HG02588 (cell line): ENCODE measurements around the gene PCBP3.

Experiments used
- ATAC-seq: cut with Tn5 transposase; IDR thresholded peaks from one replicate; pipeline ENCODE4 v1.9.1; 2021; ENCODE audit warnings: mild to moderate bottlenecking, moderate library complexity; ENCODE audit not compliant: unreplicated experiment

Gene PCBP3

DNA sequence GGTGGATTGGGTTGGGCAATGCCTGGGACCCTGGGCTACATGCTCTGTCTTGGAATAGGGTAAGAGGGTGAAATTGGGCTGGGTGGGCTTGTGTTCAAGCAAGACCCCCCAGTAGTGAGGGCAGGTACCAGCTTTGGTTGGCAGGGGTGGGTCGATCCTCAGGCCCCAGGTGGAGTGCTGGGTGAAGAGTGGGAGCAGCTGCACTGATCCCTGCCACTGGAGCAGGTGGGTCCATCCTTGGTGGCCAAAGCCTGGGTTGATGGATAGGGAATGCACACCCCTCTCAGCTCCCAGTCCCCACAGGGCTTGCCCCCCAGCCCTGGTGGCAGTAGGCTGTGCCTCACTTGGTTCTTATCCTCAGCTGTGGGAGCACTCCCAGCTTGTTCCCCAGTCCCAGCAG lies 135.2 kb downstream of the PCBP3 start:
- no peak for ATAC-seq

DNA sequence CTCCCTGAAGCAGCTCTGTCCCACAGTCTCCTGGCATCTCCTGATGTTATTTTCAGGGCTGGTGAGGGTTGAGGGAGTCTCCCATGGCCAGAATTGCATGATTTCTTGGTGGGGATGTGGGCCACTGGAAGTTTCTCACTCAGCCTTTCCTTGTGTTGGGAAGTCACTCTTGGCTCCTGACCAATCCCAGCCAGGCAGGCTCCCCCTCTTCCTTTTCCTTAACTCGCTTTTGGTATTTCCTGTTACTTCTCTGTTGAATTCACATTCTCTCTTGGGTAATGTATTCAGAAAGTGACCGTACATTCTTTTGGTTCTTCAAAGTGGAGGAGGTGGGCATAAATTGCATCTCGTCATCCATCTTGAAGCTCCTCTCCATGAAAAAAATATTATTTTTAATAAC lies 135.7 kb downstream of the PCBP3 start:
- ATAC-seq, result no peak

DNA sequence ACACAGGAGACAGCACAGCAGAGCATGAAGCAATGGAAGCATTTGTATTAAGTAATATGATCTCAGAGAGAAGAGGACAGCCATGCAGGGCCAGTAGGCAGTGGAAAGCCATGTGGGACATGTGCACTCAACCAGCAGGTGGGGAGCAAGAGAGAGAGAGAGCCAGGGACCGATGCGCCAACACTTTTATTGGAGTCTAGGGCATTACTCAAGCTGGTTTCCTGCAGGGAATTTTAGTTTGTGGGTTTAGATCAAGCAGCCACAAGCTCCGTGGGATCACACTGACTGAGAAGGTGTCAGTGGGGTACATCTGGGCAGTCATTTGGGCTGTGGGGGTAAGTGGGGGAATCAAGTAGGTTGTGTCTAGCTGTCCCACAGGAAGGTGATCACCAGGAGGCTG lies 137.1 kb downstream of the PCBP3 start:
- ATAC-seq, result no peak

DNA sequence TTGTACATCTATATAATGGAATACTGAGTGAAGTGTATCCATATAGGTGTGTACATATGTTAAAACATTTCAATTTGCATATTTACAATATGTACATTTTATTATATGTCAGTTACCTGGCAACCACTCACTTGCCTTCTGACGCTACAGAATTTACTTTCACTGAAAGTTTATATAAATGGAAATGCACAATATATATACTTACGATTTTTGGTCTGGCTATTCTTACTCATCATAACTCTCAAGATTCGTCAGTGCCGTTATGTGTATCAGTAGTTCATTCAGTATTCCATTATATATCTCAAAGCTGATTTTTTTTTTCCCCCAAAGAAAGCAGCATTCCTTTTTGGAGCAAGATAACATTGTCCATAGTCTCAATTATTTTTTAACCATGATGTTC lies 138.2 kb downstream of the PCBP3 start:
- ATAC-seq, result no peak

DNA sequence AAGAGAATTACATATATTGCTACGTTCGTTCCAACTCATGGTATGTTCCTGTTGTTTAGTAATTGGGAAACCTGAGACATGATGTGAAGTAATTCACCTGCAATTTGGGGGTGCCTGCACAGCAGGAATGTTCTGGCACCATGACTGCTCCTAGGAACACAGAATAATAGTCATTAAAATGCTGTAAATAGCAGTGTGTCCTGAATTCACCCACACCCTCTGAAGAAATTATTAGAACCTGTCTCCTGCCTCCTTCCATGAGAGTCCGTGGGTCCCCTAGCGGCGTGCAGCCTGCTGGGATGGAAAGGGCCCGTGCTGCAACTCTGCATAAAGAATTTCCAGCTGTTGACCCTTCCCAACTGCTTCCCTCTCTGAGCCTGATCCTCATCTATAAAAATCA lies 143.1 kb downstream of the PCBP3 start:
- ATAC-seq, result no peak

DNA sequence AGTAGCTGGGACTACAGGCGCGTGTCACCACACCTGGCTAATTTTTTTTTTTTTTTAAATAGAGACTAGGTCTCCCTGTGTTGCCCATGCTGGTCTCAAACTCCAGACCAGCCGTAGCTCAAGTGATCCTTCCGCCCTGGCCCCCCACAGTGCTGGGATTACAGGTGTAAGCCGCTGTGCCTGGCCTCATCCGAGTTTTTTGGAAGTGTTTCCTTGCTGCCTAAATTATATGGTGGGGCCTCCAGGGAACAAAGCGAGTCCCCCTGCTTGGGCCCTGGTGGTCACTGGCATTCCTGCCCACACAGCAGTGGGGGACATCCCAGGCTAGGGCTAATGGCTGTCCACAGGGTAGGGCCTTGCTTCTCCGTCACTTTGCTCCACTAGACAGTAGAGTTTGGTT lies 143.8 kb downstream of the PCBP3 start:
- no peak for ATAC-seq

DNA sequence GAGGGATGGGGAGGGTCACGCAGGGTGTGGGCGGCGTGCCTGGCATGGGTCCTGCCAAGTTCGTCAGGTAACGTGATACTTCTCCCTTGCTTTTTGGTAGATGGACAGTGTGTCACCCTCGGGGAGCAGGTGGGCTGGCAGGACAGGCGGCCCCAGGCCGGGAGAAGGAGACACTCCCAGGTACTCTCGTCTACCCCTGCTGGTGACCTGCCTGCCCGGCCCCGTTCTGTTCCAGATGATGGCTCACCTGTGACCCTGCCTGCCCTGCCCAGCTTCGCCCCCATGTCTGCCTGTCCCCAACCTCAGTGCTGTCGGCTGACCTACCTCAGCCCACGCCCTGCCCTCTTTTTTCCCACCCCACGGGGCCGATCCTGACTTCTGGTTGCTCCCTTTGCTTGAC lies 144.7 kb downstream of the PCBP3 start:
- ATAC-seq, result no peak

DNA sequence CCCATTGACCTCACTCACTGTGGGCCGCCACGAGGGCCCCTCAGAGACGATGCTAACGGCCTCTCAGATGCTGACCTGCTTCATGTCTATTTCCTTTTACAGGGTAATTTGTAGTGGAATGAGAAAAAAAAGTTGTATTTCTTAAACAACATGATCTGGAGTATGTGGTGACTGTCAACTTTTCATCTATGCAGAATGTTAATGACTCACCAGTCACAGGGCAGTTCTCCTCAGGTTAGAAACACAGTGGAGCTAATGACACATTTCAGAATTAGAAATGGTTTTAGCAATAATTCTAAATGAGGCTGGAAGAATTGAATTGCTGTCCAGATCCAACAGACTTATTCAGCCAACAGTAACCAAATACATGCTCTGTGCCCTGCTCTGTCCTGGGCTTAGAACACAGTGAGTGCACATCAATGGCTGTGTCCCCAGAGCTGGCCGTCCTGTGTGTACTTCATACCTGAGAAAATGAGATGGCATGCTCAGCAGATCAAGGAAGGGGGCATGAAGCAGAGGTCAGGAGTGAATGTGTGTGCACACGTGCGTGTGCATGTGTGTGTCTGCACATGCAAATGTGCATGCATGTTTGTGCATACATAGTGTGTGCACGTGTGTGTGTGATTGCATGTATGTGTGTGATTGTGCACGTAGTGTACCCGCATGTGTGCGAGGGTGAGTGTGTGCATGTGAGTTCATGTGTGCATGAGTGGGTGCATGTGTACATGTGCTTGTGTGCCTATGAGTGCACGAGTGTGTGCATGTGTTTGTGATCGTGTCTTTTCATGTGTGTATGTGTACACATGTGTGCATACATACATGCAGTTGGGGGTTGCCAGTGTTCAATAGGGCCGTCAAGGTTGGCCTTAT lies 145.3 kb downstream of the PCBP3 start:
- ATAC-seq, result no peak

DNA sequence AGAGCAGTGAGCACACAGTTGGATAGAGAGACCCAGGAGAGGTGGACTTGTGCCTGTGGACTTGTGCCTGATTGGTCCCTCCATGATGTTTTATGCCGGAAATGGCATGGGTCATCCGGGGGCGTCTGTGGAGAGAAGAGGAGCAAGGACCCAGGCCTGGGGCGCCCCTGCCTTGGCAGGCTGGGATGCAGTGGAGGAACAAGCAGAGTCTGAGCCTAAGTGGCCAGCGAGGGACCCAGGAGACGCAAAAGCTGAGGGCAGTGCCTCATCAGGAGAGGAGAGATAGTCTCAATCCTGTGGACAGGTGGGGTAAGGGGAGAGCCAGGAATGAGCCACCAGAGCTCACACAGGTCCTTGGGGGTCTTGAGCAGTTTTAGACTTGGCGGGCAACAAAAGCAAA lies 146.9 kb downstream of the PCBP3 start:
- no peak for ATAC-seq

DNA sequence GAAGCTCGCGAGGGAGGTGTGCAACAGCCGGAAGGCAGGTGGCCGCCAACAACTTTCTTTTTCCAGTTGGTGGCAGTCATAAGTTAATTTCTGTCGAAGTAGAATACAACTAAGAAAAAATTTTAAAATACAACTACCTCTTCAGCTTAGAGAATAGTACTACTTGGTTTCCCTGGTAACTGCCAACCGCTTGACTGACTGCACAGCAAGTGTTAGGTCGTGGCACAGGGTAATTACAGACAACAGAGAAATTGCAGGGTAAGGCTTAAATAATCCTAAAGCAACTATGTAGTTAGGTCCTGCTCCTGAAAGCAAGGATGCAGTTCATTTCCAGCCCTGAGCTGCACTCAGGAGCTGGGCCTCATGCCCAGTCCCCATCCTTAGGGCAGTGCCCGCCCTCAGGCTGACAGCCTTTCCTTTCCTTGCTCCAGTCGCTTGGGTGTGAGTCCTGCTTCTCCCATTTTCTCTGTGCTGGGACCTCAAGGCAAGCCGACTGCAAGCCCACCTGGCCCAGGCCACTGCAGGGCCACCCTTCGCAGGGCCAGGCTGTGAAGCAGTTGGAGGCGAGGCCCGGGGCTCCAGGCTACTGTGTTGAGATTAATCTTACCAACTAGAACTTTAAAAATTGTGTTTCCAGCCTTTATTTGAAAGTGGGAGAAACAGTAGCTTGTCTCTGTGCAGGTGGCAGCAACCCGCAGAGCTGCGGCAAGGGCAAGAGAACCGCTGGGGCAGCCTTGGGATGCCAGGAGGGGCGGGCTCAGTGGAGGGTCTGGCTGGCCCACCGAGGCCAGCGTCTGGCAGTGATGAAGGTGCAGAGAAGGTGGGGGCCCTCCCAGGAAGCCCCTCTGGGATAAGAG lies 148.3 kb downstream of the PCBP3 start:
- no peak for ATAC-seq

DNA sequence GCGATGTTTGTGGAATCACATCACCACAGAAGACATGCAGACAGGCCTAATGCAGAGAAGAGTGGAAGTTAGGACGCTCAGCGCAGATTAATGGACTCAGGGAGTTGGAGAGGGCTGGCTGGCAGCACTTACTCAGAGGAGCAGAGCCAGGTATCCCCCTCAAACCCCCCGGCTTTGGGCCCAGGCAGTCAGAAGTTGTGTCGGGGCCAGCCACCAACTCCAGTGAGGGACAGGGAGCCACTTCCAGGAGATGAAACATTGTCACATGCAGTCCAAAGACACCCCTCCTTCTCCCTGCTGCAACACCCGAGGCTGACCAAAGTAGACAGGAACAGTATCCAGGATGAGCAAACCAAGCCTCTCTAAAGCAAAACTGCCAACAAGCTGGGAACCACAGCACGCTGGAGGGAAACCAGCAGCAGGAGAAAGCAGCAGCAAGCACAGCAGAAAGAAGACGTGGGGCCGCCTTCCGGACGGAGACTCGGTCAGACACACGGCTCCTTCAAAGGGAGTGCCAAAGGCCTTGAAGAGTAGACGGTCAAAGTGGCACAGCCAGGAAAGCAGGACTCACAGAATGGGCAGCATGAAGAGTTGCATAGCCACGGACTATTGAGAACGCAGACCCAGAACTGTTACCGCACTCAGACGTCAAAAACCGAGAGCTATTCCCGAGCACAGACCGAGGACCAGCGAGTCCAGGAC lies 149.3 kb downstream of the PCBP3 start:
- ATAC-seq, result no peak

DNA sequence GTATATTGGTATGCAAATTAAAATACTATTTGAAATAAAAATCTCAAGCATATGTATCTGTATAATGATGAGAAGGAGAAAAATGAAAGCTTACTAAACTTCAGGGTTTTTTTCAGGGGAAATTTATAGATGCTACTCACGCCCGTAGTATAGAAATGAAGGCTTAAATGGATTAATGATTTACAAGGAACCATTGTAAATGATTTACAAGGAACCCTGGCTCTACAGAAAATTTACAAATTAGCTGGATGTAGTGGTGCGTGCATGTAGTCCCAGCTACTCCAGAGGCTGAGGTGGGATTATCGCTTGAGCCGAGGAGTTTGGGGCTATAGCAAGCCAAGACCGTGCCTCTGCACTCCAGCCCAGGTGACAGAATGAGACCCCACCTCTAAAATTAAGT lies 150.5 kb downstream of the PCBP3 start:
- no peak for ATAC-seq

DNA sequence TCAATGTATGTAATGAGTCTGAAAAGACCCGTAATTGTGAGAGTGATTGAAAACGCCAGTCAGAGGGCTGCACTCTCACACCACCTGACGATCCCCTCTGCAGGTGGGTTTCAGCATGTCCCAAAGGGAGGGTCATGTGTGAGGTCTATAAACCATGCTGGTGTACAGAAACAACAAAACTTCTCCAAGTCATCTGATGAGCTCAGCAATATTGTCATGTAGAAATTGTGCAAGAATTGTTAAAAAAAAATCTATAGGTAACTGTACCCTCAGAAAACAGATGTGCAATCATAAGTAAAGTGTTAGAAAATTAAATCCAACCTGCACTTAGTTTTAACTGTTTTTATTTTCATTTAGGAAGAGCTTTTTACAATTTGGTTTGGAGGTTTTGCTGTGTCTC lies 152.5 kb downstream of the PCBP3 start:
- no peak for ATAC-seq

DNA sequence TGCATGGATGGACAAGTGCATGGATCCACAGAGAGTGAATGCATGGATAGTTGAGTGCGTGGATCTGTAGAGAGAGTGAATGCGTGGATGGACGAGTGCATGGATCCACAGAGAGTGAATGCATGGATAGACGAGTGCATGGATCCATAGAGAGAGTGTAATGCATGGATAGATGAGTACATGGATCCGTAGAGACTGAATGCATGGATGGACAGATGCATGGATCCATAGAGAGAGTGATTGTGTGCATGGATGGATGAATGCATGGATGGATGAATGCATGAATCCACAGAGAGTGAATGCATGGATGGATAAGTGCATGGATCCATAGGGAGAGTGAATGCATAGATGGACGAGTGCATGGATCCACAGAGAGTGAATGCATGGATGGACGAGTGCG lies 153.8 kb downstream of the PCBP3 start:
- no peak for ATAC-seq

DNA sequence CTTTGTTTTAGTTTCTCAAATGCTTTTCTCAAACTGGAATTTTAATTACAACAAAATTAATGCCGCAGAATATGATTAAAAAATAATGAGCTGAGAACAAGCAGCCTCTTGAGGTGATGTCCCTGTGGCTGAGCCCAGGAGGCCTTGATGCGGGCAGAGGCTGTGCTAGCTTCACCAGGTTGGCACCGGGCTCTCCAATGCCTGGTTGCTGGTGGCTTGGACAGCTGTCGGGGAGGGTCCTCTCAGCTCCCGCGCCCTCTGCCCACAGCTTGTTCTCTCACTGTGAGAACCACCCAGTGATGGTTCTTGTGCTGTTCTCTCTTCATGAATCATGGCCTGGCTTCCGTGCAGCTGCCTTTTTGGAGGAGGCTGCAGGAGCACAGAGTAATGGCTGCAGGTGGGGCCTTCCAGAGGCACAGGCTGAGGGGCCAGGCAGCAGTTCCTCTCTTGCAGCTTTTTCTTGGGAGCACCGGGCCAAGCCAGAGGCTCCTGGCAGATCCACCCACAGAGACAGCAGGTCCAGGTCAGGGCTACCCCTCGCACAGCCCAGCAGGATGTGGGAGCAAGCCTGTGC lies 156.3 kb downstream of the PCBP3 start:
- no peak for ATAC-seq

DNA sequence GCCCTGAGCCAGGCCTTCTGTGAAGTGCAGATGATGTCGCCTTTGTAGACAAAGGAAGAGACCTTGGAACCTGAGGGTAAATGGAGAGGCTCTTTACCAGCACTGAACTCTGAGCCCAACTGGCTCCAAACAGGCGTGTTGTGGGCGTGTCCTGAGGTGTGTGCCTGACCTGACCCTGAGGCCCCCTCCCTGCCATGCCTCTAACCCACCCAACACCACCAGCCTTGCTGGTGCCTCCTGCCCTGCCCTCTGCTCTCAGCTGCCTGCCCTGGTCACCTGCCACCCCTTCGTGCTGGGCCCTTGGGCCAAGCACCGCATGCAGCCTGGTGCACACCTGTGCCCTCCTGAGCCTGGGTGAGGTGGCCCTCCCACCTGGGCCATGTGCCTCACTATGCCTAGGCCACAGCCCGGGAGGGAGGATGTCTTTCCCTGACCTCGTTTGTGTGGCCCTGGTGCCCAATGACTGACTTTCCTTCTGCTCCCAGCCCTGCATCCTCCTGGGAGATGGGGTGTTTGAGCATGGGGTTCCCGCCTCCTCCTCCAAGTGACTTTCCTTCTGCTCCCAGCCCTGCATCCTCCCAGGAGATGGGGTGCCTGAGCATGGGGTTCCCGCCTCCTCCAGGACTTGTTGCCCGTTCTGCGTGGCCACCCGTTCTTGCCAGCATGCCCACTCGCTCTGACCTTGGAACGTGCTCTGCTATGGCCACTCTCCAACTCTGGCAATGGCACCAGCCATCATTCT lies 157.0 kb downstream of the PCBP3 start:
- no peak for ATAC-seq

DNA sequence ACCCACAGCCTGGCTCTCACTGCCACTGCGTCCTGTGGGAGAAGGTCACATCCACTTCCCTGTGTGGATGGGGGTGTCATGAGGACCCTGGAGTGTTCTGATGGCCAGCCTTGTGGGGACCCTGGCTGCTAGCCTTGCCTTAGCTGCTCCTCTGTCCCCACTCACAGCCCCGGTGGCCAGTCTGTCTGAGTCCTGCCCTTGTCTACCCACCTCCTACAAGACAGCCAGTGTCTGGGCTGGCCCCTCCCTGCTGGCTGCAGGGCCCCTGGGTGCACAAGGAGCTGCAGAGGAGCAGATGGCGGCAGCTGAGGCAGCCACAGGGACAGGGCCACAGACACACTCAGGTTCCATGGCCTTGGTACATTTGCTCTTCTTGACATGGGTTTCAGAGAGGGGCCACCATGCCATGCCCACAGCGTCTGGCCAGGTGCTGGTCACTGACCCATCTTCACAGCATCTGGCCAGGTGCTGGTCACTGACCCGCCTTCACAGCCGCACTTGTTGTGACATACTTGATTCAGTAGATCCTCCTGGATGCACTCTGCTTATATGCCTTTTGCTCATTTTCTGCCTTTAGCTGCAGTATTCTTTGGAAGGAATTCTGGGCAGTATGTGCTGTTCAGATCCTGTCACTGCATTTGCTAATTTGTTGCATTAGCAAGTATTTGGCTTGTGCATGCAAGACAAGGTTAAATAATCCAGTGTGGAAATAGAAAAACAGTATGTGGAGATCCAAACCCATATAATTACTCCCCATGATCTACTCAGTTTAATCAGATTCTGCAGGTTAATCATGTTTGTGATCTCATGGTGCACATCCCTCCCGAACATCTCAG lies 157.8 kb downstream of the PCBP3 start:
- ATAC-seq, result no peak

DNA sequence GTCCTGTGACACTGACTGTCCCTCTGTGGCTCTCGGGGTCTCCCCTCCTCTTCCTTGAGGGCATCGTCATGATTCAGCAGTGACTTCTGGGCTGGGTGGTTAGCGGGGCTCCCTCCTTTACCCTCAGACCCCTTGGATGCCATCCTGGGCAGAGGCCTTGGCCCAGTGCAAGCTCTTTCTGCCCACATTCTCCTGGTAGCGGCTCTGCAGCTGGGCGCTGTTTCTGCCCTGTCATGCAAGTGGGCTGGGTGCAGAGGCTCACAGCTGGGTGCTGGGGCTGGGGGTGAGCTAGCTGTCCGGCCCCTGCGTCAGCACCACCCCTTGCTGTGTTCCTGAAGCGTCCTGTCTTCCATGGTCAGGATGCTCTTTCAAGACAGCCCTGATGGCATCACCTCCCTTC lies 158.5 kb downstream of the PCBP3 start:
- ATAC-seq, result no peak

DNA sequence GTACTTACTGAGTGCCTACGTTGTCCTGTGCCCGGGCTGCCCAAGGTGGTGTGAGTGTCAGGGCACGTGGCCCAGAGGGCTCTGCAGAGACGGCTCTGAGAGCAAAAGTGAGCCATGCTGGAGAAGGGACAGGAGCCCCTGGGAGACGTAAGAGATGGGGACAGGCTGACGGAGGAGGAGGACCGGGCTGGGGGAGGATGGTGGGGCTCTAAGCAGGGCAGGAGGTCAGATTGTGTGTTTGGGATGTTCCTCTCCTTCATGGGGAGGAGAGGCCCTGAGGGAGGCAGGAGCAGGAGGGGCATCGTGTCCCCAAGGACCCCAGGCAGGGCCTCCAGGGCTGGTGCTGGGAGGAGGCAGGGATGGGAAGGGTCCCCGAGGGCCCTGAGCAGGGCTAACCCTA lies 158.9 kb downstream of the PCBP3 start:
- ATAC-seq, result no peak
